NCI-H510A treated with DMSO at 0.1 percent for 48 hours (cell line): ENCODE results near the gene FGFBP2.
"Not testable (repeated sequence)": the region's sequence is repeated elsewhere in the genome, so short reads cannot be mapped to it uniquely, and the experiment has no call there.

ENCODE experiments used
- DNase-seq: peaks from one replicate; lab custom pipeline; 2025; lab: John Stamatoyannopoulos, UW

Gene FGFBP2

DNA sequence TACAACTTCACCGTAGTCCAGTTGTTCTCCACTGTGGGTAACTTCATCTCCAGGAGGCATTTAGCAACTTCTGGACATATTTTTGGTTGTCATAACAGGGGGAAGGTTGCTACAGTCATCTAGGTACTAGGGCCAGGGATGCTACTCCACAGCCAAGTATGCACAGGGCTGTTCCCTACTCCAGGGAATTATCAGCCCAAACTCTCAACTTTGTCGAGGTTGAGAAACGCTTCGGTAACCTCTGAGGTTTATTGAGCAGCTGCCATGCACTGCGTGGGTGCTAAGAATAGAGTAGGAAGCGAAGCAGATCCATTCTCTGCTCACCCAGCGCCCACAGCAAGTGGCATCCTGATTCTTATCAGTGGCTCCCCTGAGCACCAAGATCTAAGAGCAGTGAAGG, 32.7 kb downstream of the FGFBP2 start:
- DNase-seq = no peak

DNA sequence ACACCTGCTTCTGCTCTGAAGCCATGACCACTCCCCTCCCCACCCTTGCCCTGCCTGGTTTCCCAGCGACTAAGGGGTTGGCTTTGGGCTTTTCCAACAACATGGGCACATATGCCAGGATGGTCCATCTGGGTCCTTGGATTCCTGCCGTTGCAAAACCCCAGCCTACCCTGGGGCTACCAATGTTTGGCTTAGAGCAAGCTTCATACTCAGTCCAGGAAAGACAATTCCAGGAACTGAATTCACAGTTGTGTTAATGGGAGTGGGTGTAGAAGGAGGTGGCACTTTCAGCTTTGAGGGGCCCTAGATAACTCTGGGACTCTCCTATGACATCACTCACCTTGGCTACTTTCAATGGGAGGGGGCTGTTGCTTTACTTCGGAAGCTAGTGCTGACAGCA, 33.4 kb downstream of the FGFBP2 start:
- DNase-seq = no peak

- DNase-seq = no peak
These were observed 34.1 kb downstream of the FGFBP2 start for GRCh38 chr4:15928883-15929282.

DNA sequence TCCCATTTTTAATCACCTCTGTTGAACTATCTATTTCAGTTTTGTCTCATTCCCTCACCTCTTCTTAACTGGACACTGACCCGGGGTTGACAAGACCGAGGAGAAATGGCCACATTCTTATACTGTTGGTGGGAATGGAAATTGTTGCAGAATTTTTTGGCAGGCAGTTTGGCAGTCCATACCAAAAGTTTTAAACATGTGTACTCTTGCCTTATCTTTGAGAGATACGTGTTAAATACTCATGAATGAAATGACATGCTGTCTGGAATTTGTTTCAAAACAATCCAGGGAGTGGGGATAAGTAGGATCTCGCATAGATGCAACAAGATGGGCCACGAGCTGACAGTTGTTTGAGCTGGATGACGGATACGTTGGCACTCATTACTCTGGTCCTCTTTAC, 36.5 kb downstream of the FGFBP2 start:
- no peak for DNase-seq

GRCh38 chr4:15925830-15926229, 37.1 kb downstream of the FGFBP2 start:
- DNase-seq = no peak

DNA sequence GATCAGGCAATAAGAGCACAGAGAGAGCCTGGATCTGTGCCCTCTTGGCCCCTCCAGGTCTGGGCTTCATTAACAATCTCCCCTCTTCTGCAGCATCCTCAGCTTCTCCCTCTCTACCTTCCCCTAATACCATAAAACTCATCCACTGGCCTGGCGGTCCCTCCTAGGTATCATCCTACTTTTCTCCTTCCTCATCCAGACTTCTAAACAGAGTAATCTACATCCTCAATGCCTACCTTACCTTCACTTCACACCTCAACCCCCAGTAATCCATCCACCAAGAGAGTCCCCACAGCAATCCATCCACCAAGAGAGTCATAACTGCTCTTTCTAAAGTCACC, 41.4 kb downstream of the FGFBP2 start:
- DNase-seq = no peak

DNA sequence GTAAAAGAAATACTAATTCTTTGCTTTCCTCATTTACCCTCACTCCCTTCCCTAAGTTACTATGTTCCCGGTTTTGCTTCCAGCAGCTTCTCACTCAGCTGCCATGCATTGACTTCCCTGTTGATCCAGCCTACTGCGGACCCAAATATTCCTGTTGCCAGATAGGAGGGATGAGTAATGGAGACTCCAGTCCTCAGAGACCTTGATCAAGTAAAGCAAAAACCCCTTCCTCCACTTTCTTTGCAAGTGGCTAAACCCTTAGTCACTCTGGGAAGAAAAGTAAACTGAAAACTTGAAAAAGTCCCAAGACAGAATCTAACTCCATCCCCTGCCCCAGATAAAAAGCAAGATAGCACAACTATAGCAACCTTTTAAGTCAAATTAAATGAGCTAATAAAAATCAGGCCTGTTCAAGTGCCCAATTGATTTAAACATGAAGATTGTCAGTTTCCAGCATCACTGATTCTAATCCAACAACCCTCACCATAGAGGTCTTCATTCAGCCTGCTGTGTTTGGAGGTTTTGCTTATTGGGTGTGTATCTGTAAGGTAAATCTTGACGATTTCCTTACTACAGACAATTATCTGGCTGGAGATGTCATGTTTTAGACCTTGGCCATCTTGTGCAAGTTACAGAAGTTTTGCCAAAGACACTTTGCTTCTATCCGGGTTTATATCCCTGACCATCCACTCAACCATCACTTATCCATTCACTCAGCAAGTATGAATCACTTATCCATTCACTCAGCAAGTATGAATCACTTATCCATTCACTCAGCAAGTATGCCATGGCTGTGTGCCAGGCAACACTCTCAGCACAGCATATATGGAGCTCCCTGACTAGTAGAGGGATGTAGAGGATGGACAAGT, 42.0 kb downstream of the FGFBP2 start:
- DNase-seq = no peak

DNA sequence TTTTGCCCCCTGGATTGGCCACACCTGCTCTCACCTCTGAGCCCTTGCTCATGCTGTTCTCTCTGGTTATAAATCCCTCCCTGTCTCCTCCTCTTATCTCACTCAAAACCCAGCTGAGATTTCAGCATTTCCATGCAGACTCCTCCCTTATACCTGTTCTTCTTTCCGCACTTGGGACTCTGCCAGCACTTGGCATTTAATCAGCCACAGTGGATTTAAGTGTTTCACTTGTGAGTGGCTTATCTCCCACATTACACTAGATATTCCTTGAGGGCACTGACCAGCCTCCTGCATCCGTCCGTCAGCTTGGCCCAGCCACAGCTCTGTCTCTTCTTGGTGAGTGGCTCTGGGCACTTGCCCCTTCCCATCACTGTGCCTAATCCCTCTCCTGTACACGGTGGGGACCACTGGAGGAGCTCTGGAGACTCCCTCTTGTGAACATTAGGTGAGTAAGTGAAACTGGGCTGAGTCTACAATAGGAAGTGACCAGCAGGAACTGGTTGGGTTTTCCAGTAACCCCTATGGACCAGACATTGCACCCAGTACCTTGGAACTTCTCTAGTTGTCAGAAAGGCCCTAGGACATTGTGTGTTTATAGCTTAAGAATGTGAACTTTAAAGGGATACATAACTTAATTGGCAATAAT, 44.4 kb downstream of the FGFBP2 start:
- DNase-seq = no peak

DNA sequence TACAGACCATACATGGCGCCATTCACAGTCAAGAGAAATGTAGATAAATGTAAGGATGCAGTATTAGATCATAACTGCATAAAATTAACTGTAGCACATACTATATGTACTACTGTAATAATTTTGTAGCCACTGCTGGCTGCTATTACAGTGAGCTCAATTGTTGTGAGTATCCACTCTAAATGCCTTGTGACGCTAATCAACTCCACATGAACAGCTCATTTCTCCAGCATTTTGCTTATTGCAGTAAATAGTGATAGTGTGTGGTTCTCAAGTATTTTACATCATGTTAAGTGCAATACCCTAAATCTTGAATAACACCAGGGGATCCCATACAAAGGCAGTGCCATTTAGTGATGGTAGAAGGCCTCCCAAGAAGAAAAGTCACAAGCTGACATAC, 45.7 kb downstream of the FGFBP2 start:
- DNase-seq = no peak

DNA sequence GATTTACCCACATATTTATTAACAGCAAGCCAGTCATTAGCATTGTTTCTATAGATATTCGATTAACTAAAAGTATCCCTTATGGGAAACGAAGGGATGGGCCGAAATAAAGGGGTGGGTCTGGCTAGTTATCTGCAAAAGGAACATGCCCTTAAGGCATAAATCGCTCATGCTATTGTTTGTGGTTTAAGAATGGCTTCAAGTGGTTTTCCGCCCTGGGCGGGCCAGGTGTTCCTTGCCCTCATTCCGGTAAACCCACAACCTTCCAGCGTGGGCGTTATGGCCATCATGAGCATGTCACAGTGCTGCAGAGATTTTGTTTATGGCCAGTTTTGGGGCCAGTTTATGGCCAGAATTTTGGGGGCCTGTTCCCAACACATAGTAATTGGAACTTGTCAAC, 46.6 kb downstream of the FGFBP2 start:
- DNase-seq = not testable (repeated sequence)

DNA sequence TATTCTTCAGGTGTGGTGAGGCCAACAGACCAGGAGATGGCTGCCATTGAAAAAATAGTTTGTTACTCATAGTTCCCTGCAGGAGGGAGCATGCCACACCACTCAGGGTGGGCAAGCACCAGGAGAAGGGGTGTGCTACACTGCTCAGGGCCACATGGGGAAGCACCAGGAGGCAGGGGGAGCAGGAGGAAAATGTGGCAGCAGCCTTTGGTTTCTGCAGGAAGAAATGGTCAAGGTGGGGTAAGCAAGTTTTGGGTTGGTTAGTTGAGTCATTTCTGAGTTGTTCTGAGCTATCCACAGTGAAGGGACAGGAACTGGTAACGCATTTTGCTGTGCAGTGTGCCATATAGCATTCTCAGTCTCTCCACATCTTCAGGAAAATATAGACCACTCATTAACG, 48.2 kb downstream of the FGFBP2 start:
- DNase-seq = no peak

- DNase-seq = no peak
These were observed 48.7 kb downstream of the FGFBP2 start for GRCh38 chr4:15914291-15914690.

- DNase-seq = no peak
These were observed 49.4 kb downstream of the FGFBP2 start for GRCh38 chr4:15913631-15913970.

DNA sequence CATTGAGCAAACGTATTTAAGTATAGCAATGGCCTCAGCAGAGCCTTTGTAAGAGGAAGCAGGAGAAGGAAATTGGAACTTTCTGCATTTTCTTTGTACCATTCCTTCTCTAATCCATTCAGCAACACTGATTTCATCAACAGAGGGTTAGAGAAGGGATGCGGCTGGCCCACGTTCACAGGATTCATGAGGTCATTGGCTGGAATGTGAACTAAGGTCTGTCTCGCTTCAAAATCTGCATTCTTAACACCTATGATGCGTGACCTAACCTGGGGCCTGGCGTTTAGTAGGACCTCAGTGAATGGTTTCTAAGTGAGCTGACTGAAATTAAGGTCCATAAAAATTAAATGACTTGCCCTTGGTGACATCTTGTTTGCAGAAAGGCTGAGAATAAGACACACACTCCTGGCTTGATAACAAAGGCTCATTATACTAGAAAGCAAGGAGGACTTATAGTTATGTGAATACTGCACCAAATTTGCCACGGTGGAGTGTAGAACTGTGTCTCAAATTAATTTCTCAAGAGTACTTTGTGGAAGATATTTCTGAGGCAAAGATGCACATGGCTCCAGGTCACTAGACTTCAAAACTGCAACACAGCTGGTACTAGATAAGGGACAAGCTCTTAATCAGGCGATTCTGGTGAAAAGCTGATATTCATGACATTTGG, 49.9 kb downstream of the FGFBP2 start:
- no peak for DNase-seq

DNA sequence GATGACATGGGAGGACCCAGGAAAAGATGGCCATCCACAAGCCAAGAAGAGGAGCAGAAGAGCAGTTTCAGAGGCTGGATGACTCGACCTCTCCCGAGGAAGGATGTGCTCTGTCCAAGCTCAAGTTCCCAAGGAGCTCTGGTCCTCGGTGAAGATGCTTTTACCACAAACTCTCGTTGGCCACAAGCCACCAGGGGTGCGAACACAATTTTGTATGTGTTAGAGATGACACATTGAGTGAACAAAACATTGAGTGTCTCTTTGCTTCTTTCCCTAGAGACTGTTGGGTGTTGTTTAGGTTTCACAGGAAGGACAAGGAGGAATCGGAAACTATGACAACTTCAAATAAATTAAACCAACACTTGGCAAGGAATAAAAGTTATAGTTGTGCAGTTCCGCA, 50.7 kb downstream of the FGFBP2 start:
- DNase-seq = no peak
